Caco-2 (cell line): Measurements from ENCODE around the gene RAMP1. TPM values are rescaled to one million over a fixed set of nuclear protein-coding genes. Genes with fewer than 3 reads are reported as not detected.

Source experiments
- BruUV-seq: library from RNA; stranded (reverse); fragments of 400-500 nt; replicated peaks from 2 replicates; lab custom pipeline; 2021; lab: Mats Ljungman, UMichigan
- CTCF ChIA-PET: fragments of 300-600 bp; sonication (Branson Sonifier 250); formaldehyde crosslinking; loops from one replicate; lab custom pipeline; 2022; ENCODE audit warnings: antibody characterized with exemption; lab: Charles Lee
- POLR2A ChIA-PET: fragments of 300-600 bp; sonication (Branson Sonifier 250); formaldehyde crosslinking; loops from one replicate; lab custom pipeline; 2022; ENCODE audit warnings: antibody characterized with exemption; lab: Charles Lee
- DNase-seq, 2 experiments: peaks; one replicate each; pipeline versions ENCODE4 v3.0.0 to v3.0.0-alpha.2; 2020 to 2022
- H3K27me3 ChIP-seq: replicated peaks from 2 replicates; pipeline ENCODE4 v1.6.0; 2011; ENCODE audit warnings: low read length; ENCODE audit not compliant: control insufficient read depth, insufficient read depth
- H3K36me3 ChIP-seq: 2 replicates; pipeline ENCODE4 v1.5.1; 2011; ENCODE audit warnings: low read length; ENCODE audit not compliant: control insufficient read depth, insufficient read depth
- H3K4me1 ChIP-seq: fragments of 250-450 bp; sonication (Bioruptor Pico); 2 replicates; pipeline ENCODE4 v1.5.1; 2020; ENCODE audit warnings: mild to moderate bottlenecking
- H3K4me3 ChIP-seq: 2 replicates; pipeline ENCODE4 v1.5.1; 2011; ENCODE audit warnings: low read depth, mild to moderate bottlenecking, control low read depth, low read length
- H3K9me3 ChIP-seq: fragments of 250-450 bp; sonication (Bioruptor Pico); 2 replicates; pipeline ENCODE4 v1.5.1; 2020; ENCODE audit warnings: mild to moderate bottlenecking, moderate library complexity
- H3K27ac Mint-ChIP-seq: one replicate; pipeline ENCODE4 v1.8.0; 2022; ENCODE audit warnings: mixed read lengths; ENCODE audit not compliant: unreplicated experiment
- H3K27me3 Mint-ChIP-seq: one replicate; pipeline ENCODE4 v1.8.0; 2022; ENCODE audit warnings: mixed read lengths; ENCODE audit not compliant: insufficient read depth, unreplicated experiment
- H3K36me3 Mint-ChIP-seq: one replicate; pipeline ENCODE4 v1.8.0; 2022; ENCODE audit warnings: mild to moderate bottlenecking, mixed read lengths; ENCODE audit not compliant: insufficient read depth, unreplicated experiment
- H3K4me1 Mint-ChIP-seq: one replicate; pipeline ENCODE4 v1.8.0; 2022; ENCODE audit warnings: low read depth, mixed read lengths; ENCODE audit not compliant: unreplicated experiment
- H3K4me3 Mint-ChIP-seq: one replicate; pipeline ENCODE4 v1.8.0; 2022; ENCODE audit warnings: mild to moderate bottlenecking, moderate library complexity, mixed read lengths; ENCODE audit not compliant: unreplicated experiment
- H3K9me3 Mint-ChIP-seq: one replicate; pipeline ENCODE4 v1.8.0; 2022; ENCODE audit warnings: mixed read lengths; ENCODE audit not compliant: unreplicated experiment
- intact Hi-C: fragments of 100-400 bp; cut with micrococcal nuclease; formaldehyde crosslinking; loops from one replicate; pipeline ENCODE4 v1.10.0; 2022; ENCODE audit not compliant: unreplicated experiment
- total RNA-seq: library from RNA; stranded (reverse); gene quantifications from 2 replicates; pipeline ENCODE4 v1.2.3, GENCODE V29; 2022
- TF ChIP-seq, protein P1 (sequence below), 2 experiments: fragments of 200-600 bp in 1 of 2; IDR thresholded peaks; 1 replicate in 1 of 2; 2 replicates in 1 of 2; pipeline versions ENCODE4 v1.5.1 to v1.8.0; 2011 to 2022; ENCODE audit warnings: antibody characterized with exemption in 1 of 2, control low read depth in 1 of 2, inconsistent platforms in 1 of 2, low read depth in 1 of 2, low read length in 1 of 2, mild to moderate bottlenecking in 1 of 2, moderate library complexity in 1 of 2; ENCODE audit not compliant: insufficient read depth in 1 of 2, severe bottlenecking in 1 of 2, unreplicated experiment in 1 of 2

RAMP1 gene
- total RNA-seq, 1 experiment from 2014 or later = 2.2 TPM

DNA sequence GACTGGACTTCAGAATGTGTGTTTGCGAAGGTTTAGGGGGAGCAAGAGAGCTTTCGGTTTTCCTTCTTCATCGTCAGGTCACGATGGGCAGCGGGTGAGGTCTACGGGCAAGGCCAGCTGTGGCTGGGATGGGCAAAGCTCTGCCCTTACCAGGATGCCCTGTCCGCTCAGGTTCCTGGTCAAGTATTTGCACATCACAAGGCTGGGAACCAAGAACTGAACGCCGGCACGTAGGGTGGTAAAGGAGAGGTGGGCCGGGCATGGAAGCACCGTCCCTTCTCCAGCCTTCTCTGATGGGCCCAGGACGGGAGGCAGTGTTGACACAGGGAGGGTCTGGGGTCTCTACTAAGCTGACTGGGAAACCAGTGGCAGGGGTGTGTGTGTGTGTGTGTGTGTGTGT, 56.9 kb downstream of the RAMP1 start:
- ChIA-PET POLR2A (no interaction called here), CTCF (interaction anchor here (0.7 kb wide), 1 partner anchor 247 kb away, joined by 6 read pairs; no protein-coding TSS in a partner anchor)
- no peaks in the 10 kb centered on the region for H3K9me3 Mint-ChIP-seq
- H3K4me1 ChIP-seq = no peaks in the 10 kb centered on the region
- no peaks in the 10 kb centered on the region for H3K27me3 ChIP-seq
- BruUV-seq = no TSS peak
- H3K4me1 Mint-ChIP-seq = no peaks in the 10 kb centered on the region
- TF ChIP-seq, protein P1, sequence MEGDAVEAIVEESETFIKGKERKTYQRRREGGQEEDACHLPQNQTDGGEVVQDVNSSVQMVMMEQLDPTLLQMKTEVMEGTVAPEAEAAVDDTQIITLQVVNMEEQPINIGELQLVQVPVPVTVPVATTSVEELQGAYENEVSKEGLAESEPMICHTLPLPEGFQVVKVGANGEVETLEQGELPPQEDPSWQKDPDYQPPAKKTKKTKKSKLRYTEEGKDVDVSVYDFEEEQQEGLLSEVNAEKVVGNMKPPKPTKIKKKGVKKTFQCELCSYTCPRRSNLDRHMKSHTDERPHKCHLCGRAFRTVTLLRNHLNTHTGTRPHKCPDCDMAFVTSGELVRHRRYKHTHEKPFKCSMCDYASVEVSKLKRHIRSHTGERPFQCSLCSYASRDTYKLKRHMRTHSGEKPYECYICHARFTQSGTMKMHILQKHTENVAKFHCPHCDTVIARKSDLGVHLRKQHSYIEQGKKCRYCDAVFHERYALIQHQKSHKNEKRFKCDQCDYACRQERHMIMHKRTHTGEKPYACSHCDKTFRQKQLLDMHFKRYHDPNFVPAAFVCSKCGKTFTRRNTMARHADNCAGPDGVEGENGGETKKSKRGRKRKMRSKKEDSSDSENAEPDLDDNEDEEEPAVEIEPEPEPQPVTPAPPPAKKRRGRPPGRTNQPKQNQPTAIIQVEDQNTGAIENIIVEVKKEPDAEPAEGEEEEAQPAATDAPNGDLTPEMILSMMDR (IDR thresholded peaks at IDR 0.05; ENCODE audit: insufficient read depth in 1 of 2, low read depth in 1 of 2, low read length in 1 of 2, severe bottlenecking in 1 of 2, unreplicated experiment in 1 of 2) = no peak
- intact Hi-C loops = no loop called here
- H3K4me3 ChIP-seq = no peak overlapping the region
- H3K9me3 ChIP-seq = no peaks in the 10 kb centered on the region
- no peak overlapping the region for H3K4me3 Mint-ChIP-seq
- no peak overlapping the region for H3K27ac Mint-ChIP-seq
- no peaks in the 10 kb centered on the region for H3K27me3 Mint-ChIP-seq
- no peaks in the 10 kb centered on the region for H3K36me3 Mint-ChIP-seq
- no peak for DNase-seq
- no peaks in the 10 kb centered on the region for H3K36me3 ChIP-seq

- no peak overlapping the region for H3K4me3 Mint-ChIP-seq
- POLR2A ChIA-PET = no interaction called here
Observed at GRCh38 chr2:237917696-237918374, 58.4 kb downstream of the RAMP1 start.

DNA sequence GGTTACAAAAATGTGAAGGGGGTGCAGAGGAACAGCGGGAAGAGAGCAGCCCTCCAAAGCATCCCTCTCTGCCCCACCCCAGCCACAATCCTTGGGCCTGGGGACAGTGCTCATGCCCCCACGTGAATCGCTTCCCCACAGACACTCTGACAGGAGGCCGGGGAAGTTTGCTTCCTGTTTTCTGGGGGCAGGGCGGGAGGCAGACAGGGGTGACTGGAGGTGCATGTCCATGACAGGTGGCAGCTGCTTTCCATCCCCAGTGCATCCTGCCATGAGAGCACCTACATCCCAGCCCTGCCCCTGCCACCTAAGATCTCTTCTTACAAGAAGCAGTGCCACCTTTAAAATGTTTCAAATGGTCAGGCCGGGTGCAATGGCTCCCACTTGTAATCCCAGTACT, 60.2 kb downstream of the RAMP1 start:
- ChIA-PET CTCF (no interaction called here), POLR2A (no interaction called here)
- intact Hi-C loops = no loop called here
- no peak overlapping the region for H3K27ac Mint-ChIP-seq
- no peaks in the 10 kb centered on the region for H3K36me3 Mint-ChIP-seq
- no peaks in the 10 kb centered on the region for H3K27me3 Mint-ChIP-seq
- H3K9me3 Mint-ChIP-seq = no peaks in the 10 kb centered on the region
- peaks cover 7% of the 10 kb centered on the region for H3K4me1 Mint-ChIP-seq
- DNase-seq = no peak
- Histone ChIP-seq H3K9me3 (no peaks in the 10 kb centered on the region), H3K36me3 (no peaks in the 10 kb centered on the region), H3K4me1 (no peaks in the 10 kb centered on the region), H3K4me3 (no peak overlapping the region), H3K27me3 (no peaks in the 10 kb centered on the region)
- TF ChIP-seq, protein P1 (IDR thresholded peaks at IDR 0.05; ENCODE audit: insufficient read depth in 1 of 2, low read depth in 1 of 2, low read length in 1 of 2, severe bottlenecking in 1 of 2, unreplicated experiment in 1 of 2) = no peak
- no TSS peak for BruUV-seq
- no peak overlapping the region for H3K4me3 Mint-ChIP-seq

More at GRCh38 chr2:237917696-237918374, 58.4 kb downstream of the RAMP1 start:
- no peaks in the 10 kb centered on the region for H3K27me3 ChIP-seq
- CTCF ChIA-PET = no interaction called here
- no peaks in the 10 kb centered on the region for H3K4me1 ChIP-seq
- H3K27me3 Mint-ChIP-seq = no peaks in the 10 kb centered on the region
- no peaks in the 10 kb centered on the region for H3K4me1 Mint-ChIP-seq
- no peaks in the 10 kb centered on the region for H3K36me3 Mint-ChIP-seq
- no peak for DNase-seq
- H3K36me3 ChIP-seq = no peaks in the 10 kb centered on the region
- intact Hi-C loops = no loop called here
- no TSS peak for BruUV-seq
- no peaks in the 10 kb centered on the region for H3K9me3 Mint-ChIP-seq
- no peak overlapping the region for H3K4me3 ChIP-seq
- H3K27ac Mint-ChIP-seq = no peak overlapping the region
- no peaks in the 10 kb centered on the region for H3K9me3 ChIP-seq
- TF ChIP-seq, protein P1 (IDR thresholded peaks at IDR 0.05; ENCODE audit: insufficient read depth in 1 of 2, low read depth in 1 of 2, low read length in 1 of 2, severe bottlenecking in 1 of 2, unreplicated experiment in 1 of 2) = no peak
